Measurements from ENCODE around the gene TMEM132D. TPM values are rescaled to one million over a fixed set of nuclear protein-coding genes. Genes with fewer than 3 reads are reported as not detected.

TMEM132D gene
- total and polyA plus RNA-seq, 4 donors: 0.06 to 0.20 (median 0.13) TPM

GRCh38 chr12:129687731-129688130 is 216.1 kb downstream of the TMEM132D start:
- Histone ChIP-seq H3K9ac (ENCODE audit: insufficient read depth in 1 of 2, low read length in 2 of 2) (no peak overlapping the region), H3K4me3 (no peak overlapping the region), H3K36me3 (ENCODE audit: control insufficient read depth in 4 of 4, insufficient read depth in 4 of 4, low read length in 4 of 4) (no peaks in the 10 kb centered on the region), H3K27ac (ENCODE audit: low read depth in 1 of 2, low read length in 1 of 2) (no peak overlapping the region), H3K4me1 (ENCODE audit: control insufficient read depth in 5 of 5, insufficient read depth in 5 of 5, low read length in 5 of 5) (no peaks in the 10 kb centered on the region), H3K9me3 (ENCODE audit: control insufficient read depth in 4 of 4, insufficient read depth in 3 of 4, low read length in 3 of 4) (peaks cover 0 to 11% (median 4%) of the 10 kb centered on the region in 4 donors), H3K27me3 (ENCODE audit: control insufficient read depth in 3 of 3, insufficient read depth in 3 of 3, low read length in 2 of 3) (no peaks in the 10 kb centered on the region)
- TF ChIP-seq CTCF (IDR thresholded peaks at IDR 0.05; ENCODE audit: control extremely low read depth, extremely low read depth): no peak
- ATAC-seq (ENCODE audit: insufficient read depth, low FRiP score) (no peak), DNase-seq (no peak)

- DNase-seq: no peak
- no peak overlapping the region for H3K4me3 ChIP-seq
- no peak for TF ChIP-seq CTCF (IDR thresholded peaks at IDR 0.05; ENCODE audit: control extremely low read depth, extremely low read depth)
- no peak overlapping the region for H3K9ac ChIP-seq (ENCODE audit: insufficient read depth in 1 of 2, low read length in 2 of 2)
- no peak overlapping the region for H3K27ac ChIP-seq (ENCODE audit: low read depth in 1 of 2, low read length in 1 of 2)
- WGBS, 2 donors: 67 to 77% methylated on average over 2 of the region's 2 CpGs
- ATAC-seq (ENCODE audit: insufficient read depth, low FRiP score): no peak
- no peaks in the 10 kb centered on the region for H3K27me3 ChIP-seq (ENCODE audit: control insufficient read depth in 3 of 3, insufficient read depth in 3 of 3, low read length in 2 of 3)
- peaks cover 0 to 17% (median 8%) of the 10 kb centered on the region in 4 donors for H3K9me3 ChIP-seq (ENCODE audit: control insufficient read depth in 4 of 4, insufficient read depth in 3 of 4, low read length in 3 of 4)
- no peaks in the 10 kb centered on the region for H3K36me3 ChIP-seq (ENCODE audit: control insufficient read depth in 4 of 4, insufficient read depth in 4 of 4, low read length in 4 of 4)
- H3K4me1 ChIP-seq (ENCODE audit: control insufficient read depth in 5 of 5, insufficient read depth in 5 of 5, low read length in 5 of 5): no peaks in the 10 kb centered on the region
Measured at GRCh38 chr12:129681830-129682229, 222.0 kb downstream of the TMEM132D start.

GRCh38 chr12:129681151-129681550 is 222.7 kb downstream of the TMEM132D start:
- Histone ChIP-seq H3K27ac (ENCODE audit: low read depth in 1 of 2, low read length in 1 of 2) (no peak overlapping the region), H3K9me3 (ENCODE audit: control insufficient read depth in 4 of 4, insufficient read depth in 3 of 4, low read length in 3 of 4) (peaks cover 0 to 17% (median 8%) of the 10 kb centered on the region in 4 donors), H3K27me3 (ENCODE audit: control insufficient read depth in 3 of 3, insufficient read depth in 3 of 3, low read length in 2 of 3) (no peaks in the 10 kb centered on the region), H3K4me3 (no peak overlapping the region), H3K36me3 (ENCODE audit: control insufficient read depth in 4 of 4, insufficient read depth in 4 of 4, low read length in 4 of 4) (no peaks in the 10 kb centered on the region), H3K4me1 (ENCODE audit: control insufficient read depth in 5 of 5, insufficient read depth in 5 of 5, low read length in 5 of 5) (no peaks in the 10 kb centered on the region), H3K9ac (ENCODE audit: insufficient read depth in 1 of 2, low read length in 2 of 2) (no peak overlapping the region)
- DNase-seq (no peak), ATAC-seq (ENCODE audit: insufficient read depth, low FRiP score) (no peak)
- 90 to 100% methylated on average over 1 of the region's 1 CpG for WGBS, 2 donors
- TF ChIP-seq CTCF (IDR thresholded peaks at IDR 0.05; ENCODE audit: control extremely low read depth, extremely low read depth): no peak

GRCh38 chr12:129676411-129676810 is 227.4 kb downstream of the TMEM132D start:
- TF ChIP-seq CTCF (IDR thresholded peaks at IDR 0.05; ENCODE audit: control extremely low read depth, extremely low read depth): no peak
- no peaks in the 10 kb centered on the region for H3K36me3 ChIP-seq (ENCODE audit: control insufficient read depth in 4 of 4, insufficient read depth in 4 of 4, low read length in 4 of 4)
- no peak overlapping the region for H3K4me3 ChIP-seq
- H3K9ac ChIP-seq (ENCODE audit: insufficient read depth in 1 of 2, low read length in 2 of 2): no peak overlapping the region
- no peaks in the 10 kb centered on the region for H3K4me1 ChIP-seq (ENCODE audit: control insufficient read depth in 5 of 5, insufficient read depth in 5 of 5, low read length in 5 of 5)
- DNase-seq: no peak
- H3K27ac ChIP-seq (ENCODE audit: low read depth in 1 of 2, low read length in 1 of 2): no peak overlapping the region
- H3K9me3 ChIP-seq (ENCODE audit: control insufficient read depth in 4 of 4, insufficient read depth in 3 of 4, low read length in 3 of 4): peaks cover 0 to 9% (median 2%) of the 10 kb centered on the region in 4 donors
- no peaks in the 10 kb centered on the region for H3K27me3 ChIP-seq (ENCODE audit: control insufficient read depth in 3 of 3, insufficient read depth in 3 of 3, low read length in 2 of 3)
- WGBS, 2 donors: 82 to 90% methylated on average over 7 of the region's 7 CpGs
- ATAC-seq (ENCODE audit: insufficient read depth, low FRiP score): no peak
